Aorta (tissue), 5 donors: ENCODE results near the gene OXCT1. TPM values are rescaled to one million over a fixed set of nuclear protein-coding genes. Genes with fewer than 3 reads are reported as not detected.

Experiments
- ATAC-seq: fragments of 200-7000 bp; cut with Tn5 transposase; one replicate; pipeline ENCODE4 v1.9.1; 2022; ENCODE audit warnings: moderate library complexity; ENCODE audit not compliant: low FRiP score
- DNase-seq, 2 donors: peaks; one replicate each; pipeline ENCODE4 v3.0.0-alpha.2; 2020
- H3K27ac ChIP-seq, 2 donors: one replicate each; pipeline ENCODE4 v1.5.1; 2013; ENCODE audit warnings: low read length in 2 of 2, mild to moderate bottlenecking in 2 of 2, moderate library complexity in 2 of 2, control low read depth in 1 of 2, inconsistent platforms in 1 of 2, low read depth in 1 of 2
- H3K27me3 ChIP-seq, 2 donors: one replicate each; pipeline ENCODE4 v1.6.1; 2013; ENCODE audit warnings: control low read depth in 1 of 2, low read length in 1 of 2, mild to moderate bottlenecking in 1 of 2, moderate library complexity in 1 of 2; ENCODE audit not compliant: insufficient read depth in 2 of 2, control insufficient read depth in 1 of 2
- H3K36me3 ChIP-seq, 2 donors: one replicate each; pipeline ENCODE4 v1.6.1; 2013; ENCODE audit warnings: control low read depth in 1 of 2, low read length in 1 of 2, mild to moderate bottlenecking in 1 of 2; ENCODE audit not compliant: insufficient read depth in 2 of 2, control insufficient read depth in 1 of 2
- H3K4me1 ChIP-seq, 2 donors: one replicate each; pipeline ENCODE4 v1.6.1; 2013; ENCODE audit warnings: low read length in 2 of 2, control low read depth in 1 of 2, mild to moderate bottlenecking in 1 of 2, moderate library complexity in 1 of 2; ENCODE audit not compliant: insufficient read depth in 2 of 2, control insufficient read depth in 1 of 2
- H3K4me3 ChIP-seq, 2 donors: one replicate each; pipeline ENCODE4 v1.5.1; 2013; ENCODE audit warnings: low read length in 2 of 2, control low read depth in 1 of 2, mild to moderate bottlenecking in 1 of 2
- H3K9me3 ChIP-seq: one replicate; pipeline ENCODE4 v1.6.1; 2013; ENCODE audit warnings: mild to moderate bottlenecking, low read length; ENCODE audit not compliant: control insufficient read depth
- WGBS, 2 donors: extraction: QIAGEN DNeasy Blood & Tissue Kit; methylation state at CpG; one replicate each; pipeline ENCODE4 v1.1.7; 2013; 5-methylcytosine and 5-hydroxymethylcytosine counted together
- intact Hi-C, 2 donors: fragments of 100-400 bp; cut with DNase I; formaldehyde crosslinking; loops; one replicate each; pipeline versions ENCODE4 v1.14.2 to v1.15.0; 2022
- polyA plus RNA-seq, 2 donors: library from polyadenylated mRNA; stranded (reverse); fragments of 200-250 nt; gene quantifications; one replicate each; pipeline ENCODE4 v1.2.3, GENCODE V29; 2013
- total RNA-seq, 2 donors: library from RNA; stranded (reverse); fragmentation: NEBNext Ultra II Directional; extraction: Animal tissue kit (Norgen Biotek cat#: 25700); gene quantifications; one replicate each; pipeline ENCODE4 v1.2.1, GENCODE V29; 2021
- donor health status: healthy with polysubstance abuse.
- donor health status: Bipolar disorder and iron deficiency.
- donor health status: DM: no; HTN: no; CAD: no.
- donor health status: DM: no; HTN: no; CAD: no.
- donor health status: DM: yes; HTN: yes; CAD: no.

OXCT1 gene
- total and polyA plus RNA-seq, 4 donors = 22.5 to 32.1 (median 27.8) TPM

GRCh38 chr5:41843456-41844370 lies 26.5 kb downstream of the OXCT1 start:
- H3K4me1 ChIP-seq = peaks cover 0 to 2% of the 10 kb centered on the region in 2 donors
- no peak overlapping the region for H3K27ac ChIP-seq
- H3K4me3 ChIP-seq = no peak overlapping the region
- no peaks in the 10 kb centered on the region for H3K9me3 ChIP-seq
- intact Hi-C loops = loop anchor here (5.0 kb wide), 4 partner anchors 146 to 941 kb away; partner anchors contain the start of gene C7 (in 1 of the 2)
- 28 to 29% methylated on average over 6 of the region's 6 CpGs for WGBS, 2 donors
- no peaks in the 10 kb centered on the region for H3K27me3 ChIP-seq
- DNase-seq (no peak), ATAC-seq (no peak)
- no peaks in the 10 kb centered on the region for H3K36me3 ChIP-seq

- peak overlapping the region in 1 of 2 donors; percentile 63 for H3K27ac ChIP-seq
- no peak for ATAC-seq
- no peaks in the 10 kb centered on the region for H3K9me3 ChIP-seq
- no peaks in the 10 kb centered on the region for H3K36me3 ChIP-seq
- DNase-seq = no peak
- no peaks in the 10 kb centered on the region for H3K27me3 ChIP-seq
- no peak overlapping the region for H3K4me3 ChIP-seq
- peaks cover 0 to 2% of the 10 kb centered on the region in 2 donors for H3K4me1 ChIP-seq
- intact Hi-C loops = loop anchor here (5.0 kb wide), 4 partner anchors 145 to 940 kb away; partner anchors contain the start of gene C7 (in 1 of the 2)
Measured at GRCh38 chr5:41842777-41843176, 27.4 kb downstream of the OXCT1 start.

GRCh38 chr5:41841325-41841724 lies 28.9 kb downstream of the OXCT1 start:
- H3K27ac ChIP-seq = peak overlapping the region in 1 of 2 donors; percentile 1
- H3K4me3 ChIP-seq = peak overlapping the region in 1 of 2 donors; percentile 26
- H3K4me1 ChIP-seq = peaks cover 0 to 2% of the 10 kb centered on the region in 2 donors
- WGBS, 2 donors = 26 to 27% methylated on average over 4 of the region's 4 CpGs
- H3K36me3 ChIP-seq = no peaks in the 10 kb centered on the region
- no peaks in the 10 kb centered on the region for H3K27me3 ChIP-seq
- DNase-seq (no peak), ATAC-seq (no peak)
- intact Hi-C loops = loop anchor here (5.0 kb wide), 4 partner anchors 144 to 939 kb away; partner anchors contain the start of gene C7 (in 1 of the 2)
- H3K9me3 ChIP-seq = no peaks in the 10 kb centered on the region

DNA sequence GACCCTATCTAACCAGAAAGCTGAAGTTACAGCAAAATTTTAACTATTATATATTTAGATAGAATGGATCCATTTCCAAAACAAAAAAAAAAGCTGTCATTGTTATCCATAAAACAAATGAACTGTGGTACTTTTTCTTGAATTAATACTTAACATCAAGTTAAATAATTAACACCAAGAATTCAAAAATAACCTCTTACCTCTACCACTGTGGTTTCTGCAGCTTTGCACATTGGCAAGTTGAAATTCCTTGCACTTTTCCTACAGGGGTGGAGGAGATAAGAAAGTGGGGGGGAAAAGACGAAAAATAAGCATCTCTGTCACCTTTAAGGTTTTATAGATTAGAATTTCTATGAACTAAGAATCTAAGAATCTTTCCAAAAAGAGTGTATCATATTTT lies 30.0 kb downstream of the OXCT1 start:
- ATAC-seq (no peak), DNase-seq (no peak)
- H3K27me3 ChIP-seq = no peaks in the 10 kb centered on the region
- no peak overlapping the region for H3K27ac ChIP-seq
- H3K4me3 ChIP-seq = no peak overlapping the region
- intact Hi-C loops = loop anchor here (5.0 kb wide), 4 partner anchors 143 to 938 kb away; partner anchors contain the start of gene C7 (in 1 of the 2)
- H3K36me3 ChIP-seq = no peaks in the 10 kb centered on the region
- H3K9me3 ChIP-seq = no peaks in the 10 kb centered on the region
- 64 to 68% methylated on average over 1 of the region's 1 CpG for WGBS, 2 donors
- peaks cover 3 to 6% of the 10 kb centered on the region in 2 donors for H3K4me1 ChIP-seq

DNA sequence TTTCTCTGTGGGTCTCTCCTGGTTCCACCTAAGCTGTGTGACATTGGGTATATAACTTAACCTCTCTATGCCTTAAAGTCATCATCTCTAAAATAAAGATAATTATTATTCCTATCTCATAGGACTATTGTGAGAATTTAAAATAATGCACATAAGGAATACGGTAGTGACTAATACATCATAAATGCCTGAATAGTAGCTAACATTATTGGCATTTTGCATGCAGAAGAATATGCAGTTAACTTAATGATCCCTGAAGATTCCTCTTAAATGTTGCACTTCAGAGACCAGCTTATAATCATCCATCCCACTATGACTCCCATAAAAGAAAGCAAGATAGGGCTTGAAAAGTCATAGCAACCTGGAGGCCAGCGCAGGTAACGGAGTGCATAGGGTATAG lies 32.4 kb downstream of the OXCT1 start:
- H3K4me3 ChIP-seq = no peak overlapping the region
- intact Hi-C loops = loop anchor here (5.0 to 10.0 kb wide), 2 partner anchors 45 to 313 kb away; no protein-coding TSS in a partner anchor
- ATAC-seq (no peak), DNase-seq (no peak)
- peaks cover 5 to 6% of the 10 kb centered on the region in 2 donors for H3K4me1 ChIP-seq
- no peaks in the 10 kb centered on the region for H3K9me3 ChIP-seq
- H3K27ac ChIP-seq = no peak overlapping the region
- H3K36me3 ChIP-seq = no peaks in the 10 kb centered on the region
- H3K27me3 ChIP-seq = no peaks in the 10 kb centered on the region
- 98 to 99% methylated on average over 3 of the region's 3 CpGs for WGBS, 2 donors

DNA sequence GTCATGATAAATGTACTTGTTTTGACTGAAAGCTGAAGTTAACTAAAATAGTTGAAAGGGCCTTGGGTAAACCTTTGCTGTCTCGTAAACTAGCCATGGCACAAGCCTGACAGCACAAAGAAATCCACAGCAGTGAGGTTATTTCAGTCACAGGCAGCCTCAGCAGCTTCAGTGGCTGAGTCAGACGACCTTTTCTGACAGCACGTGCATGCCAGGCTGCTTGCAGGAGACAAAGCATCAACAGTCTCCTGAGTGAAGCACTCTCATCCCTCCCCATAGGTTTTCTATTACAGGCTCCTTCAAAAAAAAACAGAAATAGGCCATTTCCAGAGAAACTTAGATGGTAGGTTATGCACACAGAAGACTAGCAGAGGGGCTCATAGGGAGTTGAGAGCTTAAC lies 34.6 kb downstream of the OXCT1 start:
- ATAC-seq = peak; percentile 84
- peak; percentile 72 to 75 for DNase-seq
- intact Hi-C loops = loop anchor here (5.0 to 10.0 kb wide), 2 partner anchors 43 to 311 kb away; no protein-coding TSS in a partner anchor
- WGBS, 2 donors = 1 to 11% methylated on average over 3 of the region's 3 CpGs
- Histone ChIP-seq H3K27me3 (no peaks in the 10 kb centered on the region), H3K4me1 (peaks cover 2 to 6% of the 10 kb centered on the region in 2 donors), H3K9me3 (no peaks in the 10 kb centered on the region), H3K27ac (peak overlapping the region in 1 of 2 donors; percentile 92), H3K36me3 (peaks cover 0 to 2% of the 10 kb centered on the region in 2 donors), H3K4me3 (no peak overlapping the region)

DNA sequence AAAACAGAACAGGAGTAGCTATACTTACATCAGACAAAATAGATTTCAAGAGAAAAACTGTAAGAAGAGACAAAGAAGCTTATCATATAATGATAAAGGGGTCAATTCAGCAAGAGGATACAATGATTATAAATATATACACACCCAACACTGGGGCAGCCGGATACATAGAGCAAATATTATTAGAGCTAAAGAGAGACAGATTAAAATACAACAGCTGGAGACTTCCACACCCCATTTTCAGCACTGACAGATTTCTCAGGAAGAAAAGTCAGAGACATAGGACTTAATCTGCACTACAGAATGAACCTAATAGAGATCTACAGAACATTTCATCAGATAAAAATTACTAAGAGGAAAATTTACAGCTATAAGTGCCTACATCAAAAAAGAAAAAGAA lies 35.7 kb downstream of the OXCT1 start:
- H3K36me3 ChIP-seq = peaks cover 0 to 2% of the 10 kb centered on the region in 2 donors
- intact Hi-C loops = loop anchor here in 1 of 2 donors (10.0 kb wide), 1 partner anchor 310 kb away; no protein-coding TSS in a partner anchor
- ATAC-seq (no peak), DNase-seq (no peak)
- peaks cover 2 to 6% of the 10 kb centered on the region in 2 donors for H3K4me1 ChIP-seq
- no peak overlapping the region for H3K4me3 ChIP-seq
- no peaks in the 10 kb centered on the region for H3K9me3 ChIP-seq
- H3K27me3 ChIP-seq = no peaks in the 10 kb centered on the region
- WGBS, 2 donors = 4 to 24% methylated on average over 1 of the region's 1 CpG
- no peak overlapping the region for H3K27ac ChIP-seq

- Histone ChIP-seq H3K27me3 (no peaks in the 10 kb centered on the region), H3K27ac (no peak overlapping the region), H3K9me3 (no peaks in the 10 kb centered on the region), H3K4me1 (peaks cover 2 to 6% of the 10 kb centered on the region in 2 donors), H3K4me3 (no peak overlapping the region), H3K36me3 (peaks cover 0 to 2% of the 10 kb centered on the region in 2 donors)
- 61 to 65% methylated on average over 3 of the region's 3 CpGs for WGBS, 2 donors
- DNase-seq = no peak
- intact Hi-C loops = loop anchor here in 1 of 2 donors (10.0 kb wide), 1 partner anchor 308 kb away; no protein-coding TSS in a partner anchor
- no peak for ATAC-seq
Measured at GRCh38 chr5:41832430-41832829, 37.8 kb downstream of the OXCT1 start.
